ENCODE data around the gene RHOA.
"Not testable (repeated sequence)": the region's sequence is repeated elsewhere in the genome, so short reads cannot be mapped to it uniquely, and the experiment has no call there.

RHOA gene

GRCh38 chr3:49358217-49358883 is 53.4 kb downstream of the RHOA start, which contains the start of gene GPX1:
Gene GPX1 (minus strand): TSS chr3:49358353. CDS start chr3:49358278, 75 bp downstream.
- DNase-seq: peak; percentile 92

- DNase-seq: not testable (repeated sequence)
Observed at GRCh38 chr3:49357443-49358216, 54.1 kb downstream of the RHOA start.

GRCh38 chr3:49357095-49357442 is 54.7 kb downstream of the RHOA start:
- not testable (repeated sequence) for DNase-seq

- DNase-seq: no peak
Observed at GRCh38 chr3:49352890-49353421, 58.8 kb downstream of the RHOA start.

GRCh38 chr3:49352281-49352680 is 59.5 kb downstream of the RHOA start:
- DNase-seq: no peak

GRCh38 chr3:49351521-49352011 is 60.2 kb downstream of the RHOA start:
- DNase-seq: no peak

- no peak for DNase-seq
Observed at GRCh38 chr3:49349348-49350114, 62.2 kb downstream of the RHOA start.

GRCh38 chr3:49348361-49348760 is 63.4 kb downstream of the RHOA start:
- DNase-seq: not testable (repeated sequence)

GRCh38 chr3:49346797-49347251 is 65.0 kb downstream of the RHOA start:
- no peak for DNase-seq

GRCh38 chr3:49343163-49343562 is 68.6 kb downstream of the RHOA start:
- DNase-seq: no peak

- DNase-seq: no peak
Observed at GRCh38 chr3:49341996-49342395, 69.8 kb downstream of the RHOA start.

- DNase-seq: peak; percentile 79
Observed at GRCh38 chr3:49339941-49340800, 71.6 kb downstream of the RHOA start, which contains the start of gene USP4. Gene USP4 (minus strand): TSS chr3:49340053. CDS start chr3:49340024, 29 bp downstream.

GRCh38 chr3:49339581-49339940 is 72.2 kb downstream of the RHOA start:
- DNase-seq: no peak

- DNase-seq: no peak
Observed at GRCh38 chr3:49333916-49334633, 77.7 kb downstream of the RHOA start.

GRCh38 chr3:49333091-49333490 is 78.7 kb downstream of the RHOA start:
- DNase-seq: no peak

- no peak for DNase-seq
Observed at GRCh38 chr3:49329186-49329585, 82.6 kb downstream of the RHOA start.

- DNase-seq: not testable (repeated sequence)
Observed at GRCh38 chr3:49328350-49328749, 83.4 kb downstream of the RHOA start.

GRCh38 chr3:49327485-49327884 is 84.3 kb downstream of the RHOA start:
- DNase-seq: no peak

- no peak for DNase-seq
Observed at GRCh38 chr3:49324768-49325167, 87.0 kb downstream of the RHOA start.

- DNase-seq: peak; percentile 49
Observed at GRCh38 chr3:49316696-49317457, 94.9 kb downstream of the RHOA start.
